ENCODE measurements around the gene COX10.

Gene COX10

DNA sequence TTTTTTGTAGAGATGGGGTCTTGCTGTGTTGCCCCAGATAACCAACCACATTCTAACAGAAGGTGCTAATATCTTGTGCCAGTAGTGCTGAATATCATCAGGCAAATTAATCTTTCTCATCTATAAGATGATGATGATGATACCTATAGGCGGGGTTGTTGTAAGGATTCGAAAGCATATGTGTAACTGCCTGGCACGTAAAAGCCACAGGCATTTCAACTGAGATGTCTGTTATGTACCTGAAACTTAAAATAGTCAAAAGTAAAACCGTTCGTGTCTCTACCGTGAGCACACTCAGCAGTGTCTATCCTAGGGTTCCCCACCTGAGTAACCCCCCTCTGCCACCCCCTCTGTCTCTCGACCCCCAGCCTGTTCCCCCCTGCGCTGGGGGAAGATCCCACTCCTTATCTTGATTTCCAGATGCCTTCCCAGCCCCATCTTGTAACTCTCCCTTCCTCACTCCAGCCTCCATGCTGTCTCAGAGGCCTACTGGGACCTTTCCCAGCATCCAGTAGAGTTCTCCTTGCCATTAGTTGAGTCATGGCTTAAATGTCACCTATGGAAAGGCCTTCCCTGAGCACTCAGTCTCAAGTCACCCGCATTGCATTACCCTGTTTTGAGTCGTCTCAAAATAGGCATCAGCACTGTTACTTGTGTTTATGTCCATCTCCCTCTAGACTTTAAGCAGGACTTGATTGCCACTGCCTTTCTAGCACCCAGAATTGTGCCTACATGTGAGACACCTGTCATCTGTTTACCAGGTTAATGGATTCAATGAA lies 133.3 kb downstream of the COX10 start:
- Histone ChIP-seq H3K4me1 (ENCODE audit: control insufficient read depth, insufficient read depth, low read length) (peaks cover 36% of the 10 kb centered on the region), H3K36me3 (ENCODE audit: control insufficient read depth, insufficient read depth, low read length) (no peaks in the 10 kb centered on the region), H3K9ac (ENCODE audit: low read length) (no peak overlapping the region), H3K9me3 (ENCODE audit: control insufficient read depth, low read length) (no peaks in the 10 kb centered on the region), H3K27me3 (ENCODE audit: control insufficient read depth, insufficient read depth, low read length) (no peaks in the 10 kb centered on the region), H3K4me3 (ENCODE audit: low read length) (no peak overlapping the region)

DNA sequence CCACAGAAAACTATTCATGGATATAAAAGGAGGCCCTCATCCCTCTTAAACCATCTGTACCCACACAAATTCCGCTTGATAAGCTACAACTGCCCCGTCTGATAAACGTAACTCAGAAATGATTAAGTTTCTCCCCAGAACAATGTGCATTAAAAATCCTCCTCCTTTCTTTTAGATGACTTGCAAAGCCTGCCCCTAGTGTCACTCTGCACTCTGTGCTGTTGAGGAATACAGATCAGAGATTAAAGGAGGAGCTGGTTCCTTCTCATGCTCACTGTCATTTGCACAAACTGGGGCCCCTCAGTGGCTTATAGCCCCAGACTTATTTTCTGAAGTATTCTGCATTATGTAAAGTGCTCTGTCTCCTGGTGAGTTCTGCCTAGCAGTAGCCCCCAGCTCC lies 134.1 kb downstream of the COX10 start:
- H3K9me3 ChIP-seq (ENCODE audit: control insufficient read depth, low read length), result no peaks in the 10 kb centered on the region
- no peak overlapping the region for H3K9ac ChIP-seq (ENCODE audit: low read length)
- no peak overlapping the region for H3K4me3 ChIP-seq (ENCODE audit: low read length)
- peaks cover 29% of the 10 kb centered on the region for H3K4me1 ChIP-seq (ENCODE audit: control insufficient read depth, insufficient read depth, low read length)
- H3K27me3 ChIP-seq (ENCODE audit: control insufficient read depth, insufficient read depth, low read length), result no peaks in the 10 kb centered on the region
- no peaks in the 10 kb centered on the region for H3K36me3 ChIP-seq (ENCODE audit: control insufficient read depth, insufficient read depth, low read length)

DNA sequence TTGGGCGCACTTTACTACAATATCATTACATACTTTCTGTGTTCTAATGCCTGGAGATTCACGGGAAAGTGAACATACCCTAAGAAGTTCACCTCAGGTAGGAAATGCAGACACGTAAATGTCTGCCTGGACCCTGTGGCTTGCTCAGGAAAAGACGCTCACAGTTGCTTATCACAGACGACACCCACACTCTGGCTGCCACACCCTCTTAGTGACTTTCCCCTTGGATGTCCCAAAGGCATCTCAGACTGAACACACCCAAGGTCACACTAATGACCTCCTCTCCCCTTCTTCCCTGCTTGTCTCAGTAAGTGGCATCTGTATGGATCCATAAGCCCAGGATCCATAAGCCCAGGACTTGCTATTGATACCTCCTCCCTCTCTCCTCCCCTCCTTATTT lies 134.8 kb downstream of the COX10 start:
- Histone ChIP-seq H3K36me3 (ENCODE audit: control insufficient read depth, insufficient read depth, low read length) (no peaks in the 10 kb centered on the region), H3K9ac (ENCODE audit: low read length) (no peak overlapping the region), H3K4me1 (ENCODE audit: control insufficient read depth, insufficient read depth, low read length) (peaks cover 27% of the 10 kb centered on the region)

DNA sequence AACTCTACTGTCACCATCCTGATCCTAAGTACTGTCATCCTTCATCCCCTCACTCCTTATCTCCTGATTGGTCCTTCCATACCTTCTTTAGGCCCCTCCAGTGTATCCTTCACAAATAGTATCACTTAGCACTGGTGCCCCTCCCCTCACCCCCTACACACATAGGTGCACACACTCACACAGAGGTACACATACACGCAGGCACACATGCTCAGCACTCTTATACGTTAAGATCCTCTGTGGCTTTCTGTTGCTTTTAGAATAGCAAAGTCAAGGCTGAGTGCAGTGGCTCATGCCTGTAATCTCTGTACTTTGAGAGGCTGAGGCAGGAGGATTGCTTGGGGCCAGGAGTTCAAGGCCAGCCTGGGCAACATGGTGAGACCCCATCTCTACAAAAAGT lies 135.2 kb downstream of the COX10 start:
- no peak overlapping the region for H3K9ac ChIP-seq (ENCODE audit: low read length)
- no peaks in the 10 kb centered on the region for H3K9me3 ChIP-seq (ENCODE audit: control insufficient read depth, low read length)
- H3K27me3 ChIP-seq (ENCODE audit: control insufficient read depth, insufficient read depth, low read length), result no peaks in the 10 kb centered on the region
- H3K36me3 ChIP-seq (ENCODE audit: control insufficient read depth, insufficient read depth, low read length), result no peaks in the 10 kb centered on the region
- peaks cover 27% of the 10 kb centered on the region for H3K4me1 ChIP-seq (ENCODE audit: control insufficient read depth, insufficient read depth, low read length)
- H3K4me3 ChIP-seq (ENCODE audit: low read length), result no peak overlapping the region

More for the DNA sequence above, 134.8 kb downstream of the COX10 start:
- Histone ChIP-seq H3K4me3 (ENCODE audit: low read length) (no peak overlapping the region), H3K27me3 (ENCODE audit: control insufficient read depth, insufficient read depth, low read length) (no peaks in the 10 kb centered on the region), H3K9me3 (ENCODE audit: control insufficient read depth, low read length) (no peaks in the 10 kb centered on the region)

DNA sequence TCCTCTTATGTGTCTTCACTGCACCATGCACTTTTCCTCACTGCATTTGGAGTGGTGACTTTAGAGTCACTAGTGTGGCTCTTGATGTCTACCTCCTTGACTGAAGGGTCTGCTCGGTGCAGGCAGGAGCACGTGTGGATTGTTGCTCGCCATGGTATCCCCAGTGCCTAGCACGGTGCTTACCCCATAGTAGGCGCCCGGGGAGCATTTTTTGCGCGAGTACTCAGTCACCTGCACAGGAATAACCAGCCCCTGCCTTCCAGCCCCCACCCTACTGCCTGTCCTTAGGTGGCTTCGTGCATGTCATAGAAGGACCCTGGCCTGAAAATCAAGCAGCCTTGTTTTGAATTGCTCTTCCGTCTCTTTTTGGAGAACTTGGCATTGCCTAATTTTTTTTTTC lies 136.1 kb downstream of the COX10 start:
- Histone ChIP-seq H3K9ac (ENCODE audit: low read length) (no peak overlapping the region), H3K27me3 (ENCODE audit: control insufficient read depth, insufficient read depth, low read length) (no peaks in the 10 kb centered on the region), H3K36me3 (ENCODE audit: control insufficient read depth, insufficient read depth, low read length) (no peaks in the 10 kb centered on the region), H3K9me3 (ENCODE audit: control insufficient read depth, low read length) (no peaks in the 10 kb centered on the region), H3K4me1 (ENCODE audit: control insufficient read depth, insufficient read depth, low read length) (peaks cover 27% of the 10 kb centered on the region), H3K4me3 (ENCODE audit: low read length) (no peak overlapping the region)

DNA sequence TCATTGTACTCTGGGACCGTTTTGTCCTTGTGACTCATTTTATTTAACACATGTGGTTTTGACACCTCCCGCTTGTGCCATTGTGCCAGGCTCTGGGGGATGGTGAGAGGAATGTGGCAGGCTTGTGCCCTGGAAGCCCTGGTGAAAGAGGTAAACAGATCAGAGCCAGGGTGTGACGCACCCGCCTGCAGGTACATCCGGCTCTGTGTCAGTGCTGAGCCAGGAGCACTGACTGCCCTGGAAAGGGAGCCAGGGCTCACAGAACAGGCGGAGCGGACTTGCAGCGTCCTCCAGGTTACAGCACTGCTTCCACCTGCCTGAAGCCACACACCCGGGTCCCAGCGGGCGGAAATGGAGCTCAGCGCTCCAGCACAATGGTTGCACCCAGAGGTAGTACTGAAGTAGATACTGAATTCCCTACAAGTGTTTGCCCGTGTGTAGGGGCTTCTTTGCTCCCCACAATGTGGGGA lies 136.7 kb downstream of the COX10 start:
- no peaks in the 10 kb centered on the region for H3K9me3 ChIP-seq (ENCODE audit: control insufficient read depth, low read length)
- no peak overlapping the region for H3K4me3 ChIP-seq (ENCODE audit: low read length)
- no peaks in the 10 kb centered on the region for H3K36me3 ChIP-seq (ENCODE audit: control insufficient read depth, insufficient read depth, low read length)
- H3K27me3 ChIP-seq (ENCODE audit: control insufficient read depth, insufficient read depth, low read length), result no peaks in the 10 kb centered on the region
- no peak overlapping the region for H3K9ac ChIP-seq (ENCODE audit: low read length)
- H3K4me1 ChIP-seq (ENCODE audit: control insufficient read depth, insufficient read depth, low read length), result peaks cover 22% of the 10 kb centered on the region

DNA sequence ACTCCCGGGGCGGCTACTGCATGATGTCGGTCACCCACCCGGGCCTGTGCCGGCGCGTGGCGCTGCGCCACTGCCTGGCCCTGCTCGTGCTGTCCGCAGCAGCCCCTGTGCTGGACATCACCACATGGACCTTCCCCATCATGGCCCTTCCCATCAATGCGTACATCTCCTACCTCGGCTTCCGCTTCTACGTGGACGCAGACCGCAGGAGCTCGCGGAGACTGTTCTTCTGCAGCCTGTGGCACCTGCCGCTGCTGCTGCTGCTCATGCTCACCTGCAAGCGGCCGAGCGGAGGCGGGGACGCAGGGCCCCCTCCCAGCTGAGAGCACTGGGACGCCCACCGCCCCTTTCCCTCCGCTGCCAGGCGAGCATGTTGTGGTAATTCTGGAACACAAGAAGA lies 137.6 kb downstream of the COX10 start:
- Histone ChIP-seq H3K9ac (ENCODE audit: low read length) (no peak overlapping the region), H3K4me1 (ENCODE audit: control insufficient read depth, insufficient read depth, low read length) (peaks cover 18% of the 10 kb centered on the region), H3K27me3 (ENCODE audit: control insufficient read depth, insufficient read depth, low read length) (no peaks in the 10 kb centered on the region), H3K36me3 (ENCODE audit: control insufficient read depth, insufficient read depth, low read length) (no peaks in the 10 kb centered on the region), H3K4me3 (ENCODE audit: low read length) (no peak overlapping the region), H3K9me3 (ENCODE audit: control insufficient read depth, low read length) (no peaks in the 10 kb centered on the region)

DNA sequence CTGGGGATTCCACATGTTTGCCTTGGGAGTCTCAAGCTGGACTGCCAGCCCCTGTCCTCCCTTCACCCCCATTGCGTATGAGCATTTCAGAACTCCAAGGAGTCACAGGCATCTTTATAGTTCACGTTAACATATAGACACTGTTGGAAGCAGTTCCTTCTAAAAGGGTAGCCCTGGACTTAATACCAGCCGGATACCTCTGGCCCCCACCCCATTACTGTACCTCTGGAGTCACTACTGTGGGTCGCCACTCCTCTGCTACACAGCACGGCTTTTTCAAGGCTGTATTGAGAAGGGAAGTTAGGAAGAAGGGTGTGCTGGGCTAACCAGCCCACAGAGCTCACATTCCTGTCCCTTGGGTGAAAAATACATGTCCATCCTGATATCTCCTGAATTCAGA lies 138.5 kb downstream of the COX10 start:
- no peaks in the 10 kb centered on the region for H3K27me3 ChIP-seq (ENCODE audit: control insufficient read depth, insufficient read depth, low read length)
- no peaks in the 10 kb centered on the region for H3K36me3 ChIP-seq (ENCODE audit: control insufficient read depth, insufficient read depth, low read length)
- H3K4me1 ChIP-seq (ENCODE audit: control insufficient read depth, insufficient read depth, low read length), result peaks cover 20% of the 10 kb centered on the region
- H3K9me3 ChIP-seq (ENCODE audit: control insufficient read depth, low read length), result no peaks in the 10 kb centered on the region
- H3K4me3 ChIP-seq (ENCODE audit: low read length), result no peak overlapping the region
- H3K9ac ChIP-seq (ENCODE audit: low read length), result no peak overlapping the region

DNA sequence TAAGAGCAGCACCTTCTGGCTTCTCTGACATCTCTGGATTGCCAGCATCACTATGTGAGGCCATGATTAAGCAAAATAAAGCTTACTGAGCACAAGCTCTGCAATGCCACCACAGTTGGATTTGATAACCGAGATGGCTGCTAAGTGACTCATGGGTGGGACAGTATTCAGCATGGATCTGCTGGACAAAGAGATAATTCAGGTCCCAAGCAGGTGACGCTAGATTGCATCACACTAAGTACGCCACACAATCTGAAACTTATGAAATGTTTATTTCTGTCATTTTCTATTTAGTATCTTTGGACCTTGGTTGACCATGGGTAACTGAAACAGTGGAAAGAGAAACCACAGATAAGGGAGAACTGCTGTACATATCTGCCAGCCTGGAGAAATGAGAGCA lies 139.9 kb downstream of the COX10 start:
- H3K36me3 ChIP-seq (ENCODE audit: control insufficient read depth, insufficient read depth, low read length), result no peaks in the 10 kb centered on the region
- no peak overlapping the region for H3K9ac ChIP-seq (ENCODE audit: low read length)
- H3K9me3 ChIP-seq (ENCODE audit: control insufficient read depth, low read length), result no peaks in the 10 kb centered on the region
- peaks cover 20% of the 10 kb centered on the region for H3K4me1 ChIP-seq (ENCODE audit: control insufficient read depth, insufficient read depth, low read length)
- H3K4me3 ChIP-seq (ENCODE audit: low read length), result no peak overlapping the region
- no peaks in the 10 kb centered on the region for H3K27me3 ChIP-seq (ENCODE audit: control insufficient read depth, insufficient read depth, low read length)

DNA sequence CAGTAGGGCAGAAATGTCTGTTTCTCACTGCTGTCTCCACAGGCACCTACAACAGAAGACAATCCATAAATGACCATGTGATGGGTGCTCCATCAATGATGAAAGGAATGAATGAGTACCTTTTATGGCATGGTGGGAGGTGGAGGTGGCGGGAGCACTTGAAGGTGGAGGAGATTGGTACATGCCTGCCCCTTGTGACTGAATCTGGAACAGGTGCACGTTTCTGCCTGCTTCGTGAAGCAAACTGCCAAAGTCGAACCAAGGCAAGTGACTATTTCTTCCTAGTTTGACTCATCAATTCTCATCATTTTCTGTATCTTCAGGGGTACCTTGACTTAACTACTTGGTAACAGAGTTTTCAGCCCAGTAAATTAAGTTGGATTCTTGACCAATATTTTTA lies 141.9 kb downstream of the COX10 start:
- Histone ChIP-seq H3K4me1 (ENCODE audit: control insufficient read depth, insufficient read depth, low read length) (peaks cover 13% of the 10 kb centered on the region), H3K9ac (ENCODE audit: low read length) (no peak overlapping the region), H3K4me3 (ENCODE audit: low read length) (no peak overlapping the region), H3K27me3 (ENCODE audit: control insufficient read depth, insufficient read depth, low read length) (no peaks in the 10 kb centered on the region), H3K9me3 (ENCODE audit: control insufficient read depth, low read length) (no peaks in the 10 kb centered on the region), H3K36me3 (ENCODE audit: control insufficient read depth, insufficient read depth, low read length) (no peaks in the 10 kb centered on the region)

DNA sequence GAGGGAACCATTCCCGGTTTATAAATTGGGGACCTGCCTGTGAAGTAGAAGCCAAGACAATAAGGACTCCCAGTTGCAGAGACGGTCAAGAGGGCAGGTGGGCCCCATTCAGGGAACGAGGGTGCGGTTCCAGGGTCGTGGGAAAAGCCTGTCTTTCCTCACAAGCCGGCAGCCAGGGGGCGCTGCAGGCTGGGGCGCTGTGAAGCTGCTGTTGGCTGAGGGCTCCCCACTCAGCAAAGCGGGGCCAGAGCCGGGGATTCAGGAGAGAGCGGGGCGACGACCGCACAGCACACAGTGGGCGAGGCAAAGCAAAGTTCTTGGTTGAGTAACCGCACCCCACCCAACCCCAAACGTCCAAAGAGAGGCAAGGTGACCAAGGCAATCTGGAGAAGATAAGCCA lies 142.5 kb downstream of the COX10 start:
- no peaks in the 10 kb centered on the region for H3K36me3 ChIP-seq (ENCODE audit: control insufficient read depth, insufficient read depth, low read length)
- peaks cover 7% of the 10 kb centered on the region for H3K4me1 ChIP-seq (ENCODE audit: control insufficient read depth, insufficient read depth, low read length)
- no peak overlapping the region for H3K4me3 ChIP-seq (ENCODE audit: low read length)
- H3K27me3 ChIP-seq (ENCODE audit: control insufficient read depth, insufficient read depth, low read length), result no peaks in the 10 kb centered on the region
- H3K9me3 ChIP-seq (ENCODE audit: control insufficient read depth, low read length), result no peaks in the 10 kb centered on the region
- no peak overlapping the region for H3K9ac ChIP-seq (ENCODE audit: low read length)

DNA sequence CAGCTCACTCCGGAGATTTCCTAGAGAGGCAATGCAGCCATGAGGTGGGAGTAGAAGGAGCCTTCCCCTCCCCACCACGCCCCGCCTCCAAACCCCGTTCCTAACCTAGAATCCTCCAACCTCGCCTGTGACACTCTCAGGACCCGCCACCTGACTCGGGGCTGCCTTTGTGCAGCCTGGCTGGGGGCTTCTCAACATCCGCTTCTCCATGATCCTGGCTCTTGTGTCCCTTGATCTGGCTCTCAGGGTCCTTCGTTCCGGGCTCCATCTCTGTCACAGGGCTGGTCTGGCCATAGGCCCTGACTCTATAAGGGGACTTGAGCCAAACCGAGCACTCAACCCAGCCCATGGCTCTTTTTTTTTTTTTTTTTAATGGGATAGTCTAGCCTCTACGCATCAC lies 143.1 kb downstream of the COX10 start:
- Histone ChIP-seq H3K4me1 (ENCODE audit: control insufficient read depth, insufficient read depth, low read length) (peaks cover 7% of the 10 kb centered on the region), H3K36me3 (ENCODE audit: control insufficient read depth, insufficient read depth, low read length) (no peaks in the 10 kb centered on the region), H3K4me3 (ENCODE audit: low read length) (no peak overlapping the region), H3K27me3 (ENCODE audit: control insufficient read depth, insufficient read depth, low read length) (no peaks in the 10 kb centered on the region), H3K9ac (ENCODE audit: low read length) (no peak overlapping the region), H3K9me3 (ENCODE audit: control insufficient read depth, low read length) (no peaks in the 10 kb centered on the region)

DNA sequence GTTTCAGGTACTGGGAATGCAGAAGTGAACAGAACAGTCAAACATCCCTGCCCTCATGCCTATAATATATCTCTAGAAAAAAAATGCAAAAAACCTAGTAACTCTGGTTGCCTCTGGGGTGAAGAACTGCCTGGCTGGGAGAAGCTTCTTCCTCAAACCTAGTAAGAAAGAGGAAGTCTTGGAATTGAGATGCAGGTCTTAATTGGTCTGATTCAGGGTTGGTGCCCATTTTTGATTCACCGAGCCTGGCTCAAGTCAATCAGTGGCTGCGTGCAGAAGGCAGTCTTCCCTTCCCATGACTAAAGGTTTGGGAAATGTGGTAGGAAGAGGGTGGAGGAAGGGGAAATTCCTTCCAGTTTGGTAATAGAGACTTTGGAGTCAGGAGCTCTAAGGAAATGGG lies 145.0 kb downstream of the COX10 start:
- H3K4me3 ChIP-seq (ENCODE audit: low read length), result no peak overlapping the region
- H3K27me3 ChIP-seq (ENCODE audit: control insufficient read depth, insufficient read depth, low read length), result no peaks in the 10 kb centered on the region
- H3K9me3 ChIP-seq (ENCODE audit: control insufficient read depth, low read length), result no peaks in the 10 kb centered on the region
- peaks cover 7% of the 10 kb centered on the region for H3K4me1 ChIP-seq (ENCODE audit: control insufficient read depth, insufficient read depth, low read length)
- H3K9ac ChIP-seq (ENCODE audit: low read length), result no peak overlapping the region
- H3K36me3 ChIP-seq (ENCODE audit: control insufficient read depth, insufficient read depth, low read length), result no peaks in the 10 kb centered on the region
